ENCODE measurements around the gene DKC1.
A peak's percentile ranks its signal among the peaks of the same experiment; 100 is the strongest.

The DKC1 gene

DNA sequence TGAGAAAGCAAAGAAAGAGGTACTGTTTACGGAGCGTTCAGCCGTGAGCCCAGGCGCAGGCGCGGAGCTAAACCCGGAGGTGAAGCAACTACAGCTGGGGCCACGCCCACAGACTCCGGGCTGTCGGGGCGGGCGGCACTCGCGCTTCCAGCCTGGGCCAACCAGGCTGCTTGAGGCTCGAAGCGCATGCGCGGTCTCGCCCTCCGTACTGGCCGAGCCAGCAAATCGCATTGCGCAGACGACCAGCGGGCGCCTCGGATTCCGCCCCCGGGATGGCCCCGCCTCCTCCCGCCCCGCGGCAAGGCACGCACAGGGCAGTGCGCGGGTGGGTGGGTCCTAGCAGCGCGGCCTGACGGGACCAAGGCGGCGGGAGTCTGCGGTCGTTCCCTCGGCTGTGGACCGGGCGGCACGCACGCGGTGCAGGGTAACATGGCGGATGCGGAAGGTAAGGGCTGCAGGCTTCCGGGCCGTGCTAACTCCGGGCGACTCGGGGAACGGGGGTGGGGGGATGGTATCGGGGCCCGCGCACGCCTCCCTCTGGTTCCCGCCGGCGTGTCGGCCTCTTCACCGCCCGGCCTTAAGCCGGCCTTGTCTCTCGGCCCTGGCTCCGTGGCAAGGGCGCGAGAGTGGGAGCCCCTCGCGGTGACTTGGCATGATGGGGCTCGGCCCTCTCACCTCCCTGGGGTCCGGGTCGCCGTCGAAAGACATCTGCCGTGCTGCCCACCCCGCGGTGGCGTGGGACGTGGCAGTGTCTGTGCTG is at the start of gene DKC1:
TSS of gene DKC1 (plus strand) at position 328 of the 760 bp plus-strand sequence. CDS start at position 430, 102 bp downstream.
- DNase-seq (ENCODE audit: low read depth): peak; percentile 90

DNA sequence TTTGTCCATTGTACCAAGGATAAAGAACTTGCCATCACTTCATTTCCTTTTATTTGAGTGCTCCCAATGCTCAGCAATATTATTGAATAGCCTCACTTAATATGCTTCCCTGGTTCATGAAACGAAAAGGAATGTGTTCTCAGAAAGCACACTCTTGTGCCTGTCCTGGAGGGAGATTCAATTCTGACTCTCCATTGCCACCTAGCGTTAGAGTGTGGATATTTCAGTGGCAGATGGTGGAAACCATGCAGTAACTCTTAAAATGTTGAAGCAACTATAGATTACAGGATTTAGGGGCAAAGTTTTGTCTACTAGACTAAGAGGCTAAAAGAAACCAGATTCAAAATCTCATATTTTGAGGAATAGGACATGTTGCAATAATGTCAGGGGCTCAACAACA is 47.7 kb upstream of the DKC1 start:
- no peak for DNase-seq (ENCODE audit: low read depth)

DNA sequence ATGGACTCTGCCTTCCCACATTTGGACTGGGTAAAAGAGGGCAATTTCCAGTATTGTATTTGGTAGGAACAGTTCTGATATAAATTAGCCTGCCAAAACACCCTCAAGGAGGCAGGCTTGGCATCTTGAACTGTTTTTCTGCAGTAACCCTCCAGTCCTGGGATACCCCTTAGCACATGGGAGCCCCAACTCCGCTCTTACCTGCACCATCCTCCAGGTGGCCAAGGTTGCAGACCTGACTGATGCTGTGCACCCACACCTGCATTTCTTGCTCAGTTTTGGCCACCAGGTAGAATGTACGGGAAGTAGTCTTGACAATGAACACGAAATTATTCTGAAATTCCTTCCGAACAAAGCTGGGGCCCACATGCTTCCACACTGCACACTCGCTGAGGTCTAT is 46.8 kb upstream of the DKC1 start:
- no peak for DNase-seq (ENCODE audit: low read depth)

DNA sequence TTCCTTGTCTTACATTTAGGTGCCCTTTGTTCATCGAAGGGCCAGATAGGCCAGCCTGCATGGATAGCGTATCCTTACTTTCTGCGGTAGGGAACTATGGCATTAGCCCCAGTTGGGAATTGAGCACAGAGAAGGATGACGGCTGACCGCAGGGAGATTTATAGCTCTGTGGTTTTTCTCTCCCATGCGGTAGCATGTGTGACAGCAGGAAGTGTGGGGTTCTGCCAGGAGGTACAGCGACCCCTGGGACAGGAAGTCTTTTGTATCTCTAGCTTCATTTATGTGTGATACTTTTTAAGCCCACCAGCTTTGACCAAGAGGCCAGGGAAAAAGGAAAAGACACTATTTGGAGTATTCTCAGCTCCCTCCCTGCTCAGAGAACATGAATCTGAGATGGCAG is 44.8 kb upstream of the DKC1 start:
- no peak for DNase-seq (ENCODE audit: low read depth)

DNA sequence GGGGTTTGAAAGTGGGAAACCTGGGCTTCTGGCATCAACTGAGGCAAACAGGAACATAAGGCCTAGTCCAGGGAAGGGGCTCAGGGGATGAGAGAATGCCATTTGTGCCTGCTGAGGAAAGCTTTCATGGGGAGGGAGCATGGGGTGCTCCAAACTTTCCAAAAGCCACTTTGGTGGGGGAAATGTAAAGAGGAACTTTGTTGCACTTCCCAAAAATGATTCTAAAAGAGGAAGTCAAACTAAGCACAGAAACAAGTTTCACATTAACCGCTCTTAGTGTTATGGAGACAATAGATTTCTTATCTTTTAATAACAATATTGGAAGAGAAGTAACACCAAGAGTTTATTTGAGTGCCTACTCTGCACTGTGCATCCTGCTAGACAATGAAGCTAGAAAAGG is 44.0 kb upstream of the DKC1 start:
- DNase-seq (ENCODE audit: low read depth): no peak

DNA sequence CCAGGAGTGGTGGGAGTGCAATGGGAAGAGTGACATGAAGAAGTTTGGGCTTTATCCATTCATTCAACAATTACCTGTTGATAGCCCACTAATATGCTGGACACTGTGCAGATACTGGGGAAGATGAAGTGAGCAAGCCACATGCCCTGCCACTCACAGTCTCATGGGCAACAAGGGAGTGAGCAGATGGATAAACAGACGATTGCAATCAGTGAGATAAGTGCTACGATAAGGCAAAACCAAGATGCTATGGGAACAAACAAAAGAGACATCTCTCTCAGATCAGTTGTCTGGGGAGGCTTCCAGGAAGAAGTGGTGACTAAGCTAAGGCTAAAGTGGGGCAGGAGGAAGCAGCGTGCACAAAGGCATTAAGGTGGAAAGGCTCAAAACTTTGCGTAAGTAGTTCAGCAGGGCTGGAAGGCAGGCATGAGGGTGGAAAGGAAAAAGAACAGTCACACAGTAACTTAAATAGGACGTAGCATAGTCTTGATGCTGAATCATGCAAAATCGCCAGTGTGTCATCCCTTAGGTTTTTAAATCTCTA is 43.5 kb upstream of the DKC1 start:
- no peak for DNase-seq (ENCODE audit: low read depth)

DNA sequence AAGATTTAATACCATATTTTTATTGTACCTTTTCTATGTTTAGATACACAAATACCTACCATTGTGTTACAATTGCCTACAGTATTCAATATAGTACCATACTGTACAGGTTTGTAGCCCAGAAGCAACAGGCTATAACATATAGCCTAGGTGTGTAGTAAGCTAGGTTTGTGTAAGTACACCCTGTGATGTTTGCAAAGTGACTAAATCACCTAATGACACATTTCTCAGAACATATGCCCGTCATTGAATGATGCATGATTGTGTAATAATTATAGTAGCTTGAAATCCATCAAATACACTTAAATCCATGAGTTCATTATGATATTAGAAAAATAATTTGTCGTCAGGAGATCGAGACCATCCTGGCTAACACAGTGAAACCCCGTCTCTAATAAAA is 42.6 kb upstream of the DKC1 start:
- no peak for DNase-seq (ENCODE audit: low read depth)

DNA sequence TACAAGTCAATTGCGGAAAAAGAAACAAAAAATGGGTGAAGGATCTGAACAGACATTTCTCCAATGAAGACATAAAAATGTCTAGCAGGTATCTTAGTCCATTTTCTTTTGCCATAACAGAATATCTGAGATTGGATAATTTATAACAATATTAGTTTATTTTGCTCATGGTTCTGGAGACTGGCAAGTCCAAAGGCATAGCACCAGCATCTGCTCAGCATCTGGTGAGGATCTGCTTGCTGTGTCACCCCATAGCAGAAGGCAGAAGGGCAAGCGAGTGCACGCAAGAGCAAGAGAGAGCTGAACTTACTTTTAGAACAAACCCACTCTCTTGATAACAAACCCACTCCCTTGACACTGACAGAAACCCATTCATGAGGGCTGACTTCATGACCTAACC is 41.5 kb upstream of the DKC1 start:
- no peak for DNase-seq (ENCODE audit: low read depth)

DNA sequence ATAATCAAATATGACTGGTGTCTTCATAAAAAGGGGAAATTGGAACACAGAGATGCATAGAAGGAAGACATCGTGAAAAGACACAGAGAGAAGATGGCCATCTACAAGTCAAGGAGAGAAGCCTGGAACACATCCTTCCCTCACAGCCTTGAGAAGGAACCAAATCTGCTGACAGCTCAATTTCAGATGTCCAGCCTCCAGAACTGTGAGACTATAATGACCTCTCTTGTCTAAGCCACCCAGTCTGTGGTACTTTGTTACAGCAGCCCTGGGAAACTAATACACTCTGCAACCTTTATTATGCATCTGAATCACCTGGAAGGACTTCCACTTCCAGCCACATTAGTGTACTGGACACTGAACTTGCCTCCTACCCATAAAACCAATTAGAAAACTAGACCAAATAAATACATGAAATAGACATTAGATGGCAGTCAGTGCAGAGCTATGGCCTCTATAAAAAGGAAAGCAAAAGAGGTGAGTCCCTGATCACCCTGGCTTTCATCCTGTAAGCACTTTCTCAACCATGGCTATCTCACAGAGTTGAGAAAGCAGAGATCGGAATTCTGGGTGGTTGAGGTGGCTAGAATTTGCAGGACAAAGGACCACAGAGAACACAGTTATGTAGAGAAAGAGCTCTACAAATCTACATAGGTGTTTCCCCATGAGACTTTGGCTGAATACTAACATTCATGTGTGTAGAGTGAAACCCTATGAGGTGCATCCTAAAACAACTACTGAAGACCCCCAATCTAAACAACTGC is 37.5 kb upstream of the DKC1 start:
- no peak for DNase-seq (ENCODE audit: low read depth)

DNA sequence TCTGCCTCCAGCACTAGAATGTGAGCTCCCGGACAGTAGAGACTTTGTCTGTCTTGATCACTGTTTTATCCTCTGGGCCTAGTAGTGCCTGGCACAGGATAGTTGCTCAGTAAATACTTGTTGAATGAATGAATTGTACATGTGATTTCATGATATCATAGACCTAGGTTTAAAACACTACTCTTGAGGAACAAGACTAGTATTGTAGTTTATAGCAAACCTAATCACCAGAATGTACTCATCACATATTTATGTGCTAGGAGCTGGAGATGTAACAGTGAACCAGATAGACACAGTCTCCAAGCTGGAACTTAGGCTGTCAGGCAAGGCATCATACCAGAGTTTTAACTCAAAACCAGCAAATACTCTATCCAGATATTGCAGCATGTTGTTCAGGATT is 35.2 kb upstream of the DKC1 start:
- DNase-seq (ENCODE audit: low read depth): no peak

DNA sequence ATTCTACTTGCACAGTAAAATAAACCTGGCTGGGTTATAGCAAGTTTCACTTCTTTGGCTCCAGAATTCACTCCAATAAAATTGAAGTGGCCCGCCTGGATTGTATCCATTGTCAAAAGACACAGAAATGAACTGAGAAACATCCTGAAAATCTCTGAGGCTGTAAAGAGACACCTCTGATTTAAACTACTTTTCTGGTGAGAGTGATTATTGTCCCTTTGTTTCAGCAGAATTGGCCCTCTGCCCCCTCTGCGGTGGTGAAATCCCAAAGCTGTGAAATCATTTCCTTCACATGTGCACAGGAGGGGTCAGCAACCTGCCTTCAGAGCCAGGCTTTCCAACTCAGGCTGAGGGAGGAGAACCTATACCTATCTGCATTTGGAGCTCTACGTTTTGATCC is 34.8 kb upstream of the DKC1 start:
- no peak for DNase-seq (ENCODE audit: low read depth)

DNA sequence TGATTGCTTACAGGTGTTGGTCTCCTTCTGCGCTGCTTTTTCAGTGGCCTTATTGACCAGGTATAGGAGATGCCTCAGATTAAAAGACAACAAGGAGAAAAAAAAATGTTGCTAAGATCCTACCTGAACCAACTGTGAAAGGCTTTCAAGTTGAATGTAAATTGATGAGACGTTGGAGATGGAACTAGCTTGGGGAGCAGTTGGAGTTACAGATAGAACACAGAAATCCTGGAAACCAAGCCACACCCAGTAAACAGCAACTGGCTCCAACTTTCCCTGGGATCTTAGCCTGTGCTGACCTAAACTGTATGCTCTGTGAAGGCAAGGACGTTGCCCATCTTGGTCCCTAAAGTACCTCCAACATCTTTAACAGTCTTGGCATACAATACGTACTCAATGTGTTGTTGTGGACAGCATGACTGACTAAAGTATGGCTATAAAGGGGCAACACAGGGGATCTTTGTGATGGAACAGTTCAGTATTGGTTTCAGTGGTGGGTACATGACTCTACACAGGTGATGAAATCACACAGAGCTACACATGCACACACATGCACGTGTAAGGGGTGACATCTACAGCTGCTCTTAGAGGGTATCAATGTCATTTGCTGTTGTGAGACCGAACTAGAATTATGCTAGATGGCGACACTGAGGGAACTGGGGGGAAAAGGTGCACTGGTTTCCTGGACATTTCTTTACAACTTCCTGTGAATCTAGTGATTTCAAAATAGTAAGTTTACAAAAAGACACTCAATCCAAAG is 34.1 kb upstream of the DKC1 start:
- no peak for DNase-seq (ENCODE audit: low read depth)

DNA sequence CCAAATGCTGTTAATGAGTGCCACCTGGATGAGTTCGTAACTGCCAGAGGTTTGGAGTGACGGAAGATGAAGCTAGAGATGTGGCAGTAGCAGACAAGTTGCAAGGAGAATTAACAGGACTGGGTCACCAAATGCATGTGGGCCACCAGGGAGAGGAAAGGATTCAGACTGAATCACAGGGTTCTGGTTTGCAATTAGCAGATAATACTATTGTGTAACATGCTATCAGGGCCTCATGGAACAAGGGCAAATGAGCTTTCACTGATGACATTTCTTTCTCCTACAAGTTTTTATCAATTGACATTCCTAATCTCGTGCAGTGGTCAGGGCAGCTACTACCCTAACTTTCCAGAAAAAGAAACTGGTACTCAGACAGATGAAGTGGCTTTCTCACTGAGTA is 33.2 kb upstream of the DKC1 start:
- DNase-seq (ENCODE audit: low read depth): no peak

DNA sequence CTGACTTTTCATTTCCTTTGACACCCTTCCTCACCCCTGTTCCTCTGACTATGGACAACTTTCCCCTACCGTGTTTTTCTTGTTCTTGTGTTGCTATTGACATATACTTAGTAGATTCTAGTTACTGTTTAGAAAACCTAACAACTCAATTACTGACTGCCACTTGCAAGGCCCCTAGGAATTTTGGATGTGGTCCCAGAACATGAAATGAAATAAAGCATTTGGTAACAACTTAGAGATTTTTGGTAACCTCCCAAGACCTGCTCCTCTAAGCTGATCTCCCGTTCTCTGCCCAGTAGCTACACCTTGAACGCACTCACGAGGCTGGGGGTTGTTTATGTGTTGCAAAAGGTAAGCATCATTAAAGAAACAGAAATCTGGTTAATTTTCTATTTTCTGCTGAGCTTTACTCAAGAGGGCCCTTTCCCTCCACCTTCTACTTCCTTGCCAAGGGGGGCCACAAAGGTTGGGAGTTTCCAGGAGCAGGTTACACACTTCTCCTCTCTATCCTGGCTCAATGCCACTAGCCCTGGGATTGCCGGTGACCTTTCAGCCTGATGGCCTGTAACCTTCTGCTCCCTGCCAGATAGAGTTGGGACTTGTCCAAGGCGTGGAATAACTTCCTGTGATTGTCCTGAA is 32.3 kb upstream of the DKC1 start:
- no peak for DNase-seq (ENCODE audit: low read depth)

DNA sequence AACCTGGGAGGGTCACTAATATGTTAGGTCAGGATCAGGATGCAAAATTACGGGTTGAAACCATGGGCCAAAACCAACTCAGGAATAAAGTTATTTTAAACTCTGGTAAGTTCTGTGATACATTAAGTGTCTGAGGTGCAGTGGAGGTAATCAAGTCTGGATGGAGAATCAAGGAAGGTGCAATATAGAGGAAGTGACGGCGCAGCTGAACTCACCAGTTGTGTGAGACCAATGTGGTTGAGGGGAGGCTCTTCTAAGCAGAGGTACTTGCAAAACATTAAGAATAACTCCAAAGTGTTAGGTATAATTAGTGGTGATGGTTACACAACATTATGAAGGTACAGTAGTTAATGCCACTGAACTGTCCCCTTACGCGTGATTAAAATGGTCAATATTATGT is 31.5 kb upstream of the DKC1 start:
- DNase-seq (ENCODE audit: low read depth): no peak

DNA sequence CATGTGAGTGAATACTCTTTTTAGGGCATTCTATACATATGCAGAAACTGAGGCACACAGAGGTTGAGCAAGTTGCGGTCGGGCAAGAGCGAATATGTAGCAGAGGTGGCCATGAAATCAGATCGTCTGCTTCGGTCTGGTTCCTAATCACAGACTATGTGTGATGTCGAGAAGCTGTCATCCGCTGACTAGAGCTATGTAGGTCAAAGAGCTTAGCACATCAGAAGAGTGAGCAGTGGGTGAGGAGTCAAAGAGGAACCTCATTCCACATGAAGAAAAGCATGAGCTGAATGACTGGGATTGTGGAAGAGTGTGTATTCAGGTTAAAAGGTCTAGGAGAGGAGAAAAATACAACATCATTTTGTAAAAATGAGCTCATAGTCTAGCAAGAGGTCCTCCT is 30.8 kb upstream of the DKC1 start:
- no peak for DNase-seq (ENCODE audit: low read depth)

DNA sequence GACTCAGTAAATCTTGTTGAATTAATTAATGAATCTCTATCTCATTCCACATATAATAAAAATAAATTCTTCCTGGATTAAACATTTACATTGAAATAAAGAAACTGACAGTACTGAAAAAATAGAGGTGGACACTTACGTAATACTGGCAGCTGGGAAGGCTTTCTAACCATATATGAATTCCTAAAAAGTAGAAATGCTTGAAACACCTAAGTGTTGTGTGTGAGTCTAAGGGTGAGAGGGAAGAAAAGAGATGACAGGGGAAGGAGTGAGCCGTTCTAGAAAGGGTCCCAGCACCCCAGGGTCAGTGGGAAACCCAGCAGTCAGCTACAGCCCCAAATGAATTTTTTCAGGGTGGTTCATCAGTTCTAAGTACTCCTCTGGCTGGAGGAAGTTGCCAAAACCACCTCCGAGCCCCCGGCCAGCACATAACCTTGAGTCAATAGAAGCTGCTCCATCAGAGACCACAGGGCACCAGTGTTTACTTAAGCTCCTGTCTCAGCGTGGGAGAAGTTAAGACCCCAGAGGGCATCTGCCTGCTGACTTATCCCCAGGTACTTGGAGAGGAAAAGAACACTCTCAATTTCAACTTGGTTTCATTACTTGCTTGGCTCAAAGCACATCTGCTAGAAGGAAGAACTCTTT is 30.1 kb upstream of the DKC1 start:
- DNase-seq (ENCODE audit: low read depth): no peak

DNA sequence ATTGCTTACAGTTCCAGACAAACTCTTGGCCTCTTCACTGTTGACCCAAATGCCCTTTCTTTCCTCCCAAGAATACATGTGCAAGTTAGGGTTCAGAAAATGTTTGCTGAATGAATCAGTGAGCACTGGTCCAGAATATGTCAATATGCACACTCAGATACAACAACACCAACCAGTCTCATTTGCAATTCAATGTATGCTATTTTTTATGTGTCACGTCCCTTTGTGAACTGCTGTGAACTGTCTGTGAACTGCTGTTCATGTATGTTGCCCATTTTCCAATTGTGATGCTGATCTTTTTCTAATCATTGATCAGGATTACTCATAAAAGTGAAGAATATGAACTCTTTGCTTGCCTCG is 29.6 kb upstream of the DKC1 start:
- no peak for DNase-seq (ENCODE audit: low read depth)

DNA sequence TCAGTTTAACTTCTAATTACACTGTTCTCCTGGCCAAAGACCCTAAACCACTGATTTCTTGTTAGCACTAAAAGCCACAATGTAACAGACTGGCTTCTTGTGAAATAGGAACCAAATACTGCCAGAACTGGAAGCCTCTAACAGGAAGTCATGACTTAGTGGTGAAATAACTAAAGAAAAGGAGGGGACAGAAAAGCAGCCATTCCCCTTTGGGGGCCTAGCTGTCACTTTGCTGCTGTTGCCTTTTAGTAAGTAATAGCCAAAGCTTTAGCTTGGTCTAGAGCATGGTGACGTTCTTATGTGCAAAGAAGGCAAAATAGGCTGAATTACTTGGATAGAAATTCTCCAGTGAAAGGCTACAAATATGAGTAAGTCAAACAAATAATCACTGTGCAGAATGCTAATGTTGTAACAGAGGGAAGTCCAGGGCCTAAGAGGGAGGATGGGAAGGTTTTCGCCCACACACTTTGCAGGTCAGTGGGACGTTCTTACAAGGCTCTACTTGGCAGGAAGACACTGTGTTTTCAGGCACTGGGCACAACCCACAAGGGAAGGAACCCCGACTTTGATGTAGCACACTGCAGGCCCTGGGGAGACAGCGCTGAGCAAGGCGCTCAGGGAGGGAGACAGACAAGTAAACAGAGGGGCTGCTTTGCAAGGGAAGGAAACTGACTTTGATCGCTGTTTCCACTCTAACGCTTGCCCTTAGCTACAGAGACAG is 28.4 kb upstream of the DKC1 start:
- no peak for DNase-seq (ENCODE audit: low read depth)

DNA sequence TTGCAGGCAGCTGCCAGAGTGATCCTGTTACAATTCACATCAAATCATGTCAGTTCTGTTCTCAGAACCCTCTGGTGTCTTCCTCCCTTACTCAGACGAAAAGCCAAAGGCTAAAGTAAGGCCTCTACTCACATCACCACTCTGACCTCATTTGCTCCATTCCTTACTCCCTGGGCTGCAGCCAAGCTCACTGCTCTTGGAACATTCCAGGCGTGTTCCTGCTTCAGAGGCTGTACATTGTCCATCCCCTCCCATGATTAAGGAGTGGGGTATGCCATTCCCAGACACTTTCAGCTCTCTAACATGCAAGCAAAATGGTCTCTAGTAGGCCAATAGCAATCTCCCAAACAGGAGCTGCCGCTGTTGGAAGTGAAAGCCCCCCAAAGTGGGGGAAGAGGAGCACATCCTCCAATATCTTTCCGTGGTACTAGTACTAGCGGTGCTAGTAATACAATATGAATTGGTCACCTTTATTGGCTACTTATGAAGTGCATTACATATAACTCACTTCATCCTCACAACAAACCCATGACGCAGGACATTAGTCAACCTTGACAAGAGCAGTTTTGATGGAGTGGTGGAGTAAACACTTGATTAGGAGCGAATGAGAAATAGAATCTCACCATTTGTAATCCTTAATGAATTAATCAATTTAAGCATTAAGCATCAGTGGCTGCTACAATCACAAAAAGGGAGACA is 26.8 kb upstream of the DKC1 start:
- DNase-seq (ENCODE audit: low read depth): no peak

DNA sequence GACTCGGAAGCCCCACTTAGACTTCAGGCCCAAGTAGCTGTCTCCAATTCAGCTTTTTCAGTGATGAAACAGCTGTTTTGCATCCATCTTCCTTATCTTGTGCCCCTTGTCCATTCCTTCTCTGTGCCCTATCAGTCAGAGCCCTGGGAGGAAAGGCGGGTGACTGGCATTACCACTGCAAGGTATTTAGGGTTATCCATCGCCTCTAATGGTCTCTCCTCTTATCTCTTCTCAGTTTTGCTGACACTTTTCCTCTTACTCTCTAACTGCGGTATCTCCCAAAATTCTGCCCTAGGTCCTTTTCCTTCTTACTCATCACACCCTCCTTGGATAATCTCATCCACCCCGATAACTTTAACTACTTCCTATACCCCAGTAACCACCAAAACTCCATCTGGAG is 25.5 kb upstream of the DKC1 start:
- no peak for DNase-seq (ENCODE audit: low read depth)
